22Rv1 (cell line): ENCODE results near the gene SREK1IP1.

Experiments
- H3K27ac ChIP-seq: fragments of 450-650 bp; 2 replicates; pipeline ENCODE4 v1.5.1; 2017
- CTCF ChIP-seq: fragments of 450-650 bp; IDR thresholded peaks from 2 replicates; pipeline ENCODE4 v1.5.1; 2017; ENCODE audit warnings: mild to moderate bottlenecking
- ZFX ChIP-seq: fragments of 450-650 bp; IDR thresholded peaks from 2 replicates; pipeline ENCODE4 v1.6.1; 2017; ENCODE audit warnings: antibody characterized with exemption, borderline replicate concordance

SREK1IP1 gene

GRCh38 chr5:64796301-64796700 lies 27.8 kb upstream of the SREK1IP1 start:
- H3K27ac ChIP-seq: no peak overlapping the region
- TF ChIP-seq CTCF (no peak), ZFX (no peak)

GRCh38 chr5:64794053-64794770 lies 25.7 kb upstream of the SREK1IP1 start:
- no peak for TF ChIP-seq CTCF
- TF ChIP-seq ZFX: no peak
- H3K27ac ChIP-seq: peak overlapping the region; percentile 56; the same call in 1 of the 2 replicates

- H3K27ac ChIP-seq: peak overlapping the region; percentile 56
- no peak for TF ChIP-seq CTCF
- no peak for TF ChIP-seq ZFX
These were observed 24.0 kb upstream of the SREK1IP1 start for GRCh38 chr5:64792469-64792868.

GRCh38 chr5:64790210-64790609 lies 21.7 kb upstream of the SREK1IP1 start:
- TF ChIP-seq CTCF: no peak
- H3K27ac ChIP-seq: no peak overlapping the region

- H3K27ac ChIP-seq: no peak overlapping the region
- no peak for TF ChIP-seq ZFX
- no peak for TF ChIP-seq CTCF
These were observed 21.0 kb upstream of the SREK1IP1 start for GRCh38 chr5:64789457-64789856.

GRCh38 chr5:64788156-64788555 lies 19.7 kb upstream of the SREK1IP1 start:
- no peak for TF ChIP-seq ZFX
- TF ChIP-seq CTCF: no peak
- no peak overlapping the region for H3K27ac ChIP-seq

GRCh38 chr5:64786372-64786771 lies 17.9 kb upstream of the SREK1IP1 start:
- H3K27ac ChIP-seq: no peak overlapping the region
- TF ChIP-seq CTCF (no peak), ZFX (no peak)
